HL-60 (cell line): ENCODE measurements around the gene SLC25A27.

Experiments
- DNase-seq, 2 experiments: peaks; one replicate each; pipeline ENCODE4 v3.0.0-alpha.2; 2010 to 2020; ENCODE audit warnings: low read depth in 1 of 2, low spot score in 1 of 2
- H3K27ac ChIP-seq: fragments of 250-450 bp; sonication (Bioruptor Pico); replicated peaks from 2 replicates; pipeline ENCODE4 v1.5.1; 2020; ENCODE audit warnings: mild to moderate bottlenecking, moderate library complexity
- H3K27me3 ChIP-seq: fragments of 250-450 bp; sonication (Bioruptor Pico); 2 replicates; pipeline ENCODE4 v1.5.1; 2021; ENCODE audit warnings: mild to moderate bottlenecking, moderate library complexity; ENCODE audit not compliant: insufficient read depth, poor library complexity, severe bottlenecking
- H3K4me3 ChIP-seq: replicated peaks from 2 replicates; pipeline ENCODE4 v1.5.1; 2011; ENCODE audit warnings: mild to moderate bottlenecking, control low read depth, low read length; ENCODE audit not compliant: insufficient read depth
- CTCF ChIP-seq: IDR thresholded peaks from one replicate; pipeline ENCODE4 v1.5.1; 2011; ENCODE audit warnings: low read length, control low read depth, inconsistent platforms; ENCODE audit not compliant: insufficient read depth
- GABPA ChIP-seq: IDR thresholded peaks from 2 replicates; pipeline ENCODE4 v1.6.1; 2012; ENCODE audit warnings: low read depth
- POLR2AphosphoS5 ChIP-seq: IDR thresholded peaks from 2 replicates; pipeline ENCODE4 v1.6.1; 2012; ENCODE audit warnings: low read depth
- REST ChIP-seq: IDR thresholded peaks from 2 replicates; pipeline ENCODE4 v1.6.1; 2012; ENCODE audit warnings: low read depth; ENCODE audit not compliant: insufficient replicate concordance
- SPI1 ChIP-seq: IDR thresholded peaks from 2 replicates; pipeline ENCODE4 v1.6.1; 2012; ENCODE audit warnings: low read depth, mild to moderate bottlenecking, borderline replicate concordance

Gene SLC25A27

GRCh38 chr6:46626976-46627375 lies 25.8 kb upstream of the SLC25A27 start:
- Histone ChIP-seq H3K27ac (no peak overlapping the region), H3K4me3 (no peak overlapping the region), H3K27me3 (no peaks in the 10 kb centered on the region)
- no peak for DNase-seq
- TF ChIP-seq GABPA (no peak), REST (no peak), POLR2AphosphoS5 (no peak), SPI1 (no peak), CTCF (no peak)

- TF ChIP-seq GABPA, result no peak
- TF ChIP-seq POLR2AphosphoS5, result no peak
- TF ChIP-seq CTCF, result no peak
- no peak for TF ChIP-seq SPI1
- no peak for TF ChIP-seq REST
- Histone ChIP-seq H3K4me3 (no peak overlapping the region), H3K27ac (no peak overlapping the region), H3K27me3 (no peaks in the 10 kb centered on the region)
- DNase-seq, result no peak
Measured at GRCh38 chr6:46628498-46628897, 24.3 kb upstream of the SLC25A27 start.

GRCh38 chr6:46628976-46629375 lies 23.8 kb upstream of the SLC25A27 start:
- no peak overlapping the region for H3K4me3 ChIP-seq
- no peak overlapping the region for H3K27ac ChIP-seq

More at GRCh38 chr6:46628976-46629375, 23.8 kb upstream of the SLC25A27 start:
- TF ChIP-seq GABPA, result no peak
- TF ChIP-seq CTCF, result no peak
- TF ChIP-seq SPI1, result no peak
- TF ChIP-seq POLR2AphosphoS5, result no peak
- no peak for TF ChIP-seq REST
- no peak for DNase-seq
- no peaks in the 10 kb centered on the region for H3K27me3 ChIP-seq
